ENCODE measurements around the gene PLXNA1.
A peak's percentile ranks its signal among the peaks of the same experiment; 100 is the strongest.

PLXNA1 gene

DNA sequence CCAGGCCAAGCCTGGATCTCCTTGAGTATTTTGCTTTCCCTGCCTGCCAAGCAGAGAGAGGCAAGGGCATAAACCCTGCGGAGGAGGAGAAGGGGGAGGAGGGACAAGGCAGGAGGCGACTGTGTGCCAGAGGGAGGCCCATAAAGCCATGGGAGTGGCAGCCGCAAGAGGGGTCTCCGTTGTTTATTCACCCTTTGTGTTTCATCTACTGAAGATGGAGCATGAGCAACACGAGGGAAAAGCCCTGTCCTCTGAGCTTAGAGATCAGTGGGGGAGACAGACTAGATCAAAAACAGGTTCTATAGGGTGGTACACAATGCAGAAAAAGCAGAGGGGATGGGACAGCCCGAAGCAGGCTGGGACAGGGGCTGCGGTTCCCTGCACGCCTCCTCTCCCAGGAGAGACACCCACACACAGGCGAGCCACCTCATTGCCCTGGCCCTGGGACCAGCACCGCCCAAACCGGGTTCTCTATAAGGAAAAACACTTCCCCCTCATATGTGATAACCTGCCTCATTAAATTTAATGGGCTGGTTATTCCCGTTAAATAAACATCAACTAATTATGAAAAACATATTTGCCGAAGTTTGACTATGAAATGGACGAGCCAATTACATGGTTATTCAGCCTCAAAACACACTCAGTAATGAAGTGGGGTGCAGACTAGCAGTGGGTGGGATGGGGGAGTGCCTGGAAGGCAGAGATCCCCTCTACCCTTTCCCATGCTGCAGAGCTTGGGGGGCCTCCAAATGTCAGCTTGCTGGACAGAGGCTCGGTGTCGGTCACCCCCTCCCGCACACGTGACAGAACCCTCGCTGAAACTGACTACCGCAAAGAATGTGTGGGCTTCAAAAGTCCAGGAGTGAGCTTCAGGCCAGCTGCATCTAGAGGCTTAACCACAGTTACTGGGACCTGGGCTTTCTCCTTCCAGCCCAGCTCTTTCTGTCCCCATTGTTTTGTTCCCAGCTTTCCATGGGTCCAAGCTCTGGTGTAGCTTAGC, 14.2 kb upstream of the PLXNA1 start:
- DNase-seq: no peak

DNA sequence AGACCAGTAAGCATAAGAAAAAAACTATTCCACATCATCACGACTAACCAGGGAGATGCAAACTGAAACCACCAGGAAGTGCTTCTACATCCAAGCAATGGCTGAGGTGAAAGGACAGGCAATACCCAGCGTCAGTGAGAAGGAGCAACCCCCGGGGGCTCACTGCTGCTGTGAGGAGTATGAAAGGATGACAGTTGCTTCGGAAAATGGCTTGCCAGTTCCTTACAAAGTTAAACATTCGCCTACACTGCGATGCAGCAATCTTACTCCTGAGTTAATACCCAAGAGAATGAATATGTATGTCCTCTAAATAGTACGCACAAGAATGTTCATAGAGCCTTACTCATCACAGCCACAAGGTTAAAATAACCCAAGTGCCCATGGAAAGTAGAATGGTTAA, 13.3 kb upstream of the PLXNA1 start:
- no peak for DNase-seq

DNA sequence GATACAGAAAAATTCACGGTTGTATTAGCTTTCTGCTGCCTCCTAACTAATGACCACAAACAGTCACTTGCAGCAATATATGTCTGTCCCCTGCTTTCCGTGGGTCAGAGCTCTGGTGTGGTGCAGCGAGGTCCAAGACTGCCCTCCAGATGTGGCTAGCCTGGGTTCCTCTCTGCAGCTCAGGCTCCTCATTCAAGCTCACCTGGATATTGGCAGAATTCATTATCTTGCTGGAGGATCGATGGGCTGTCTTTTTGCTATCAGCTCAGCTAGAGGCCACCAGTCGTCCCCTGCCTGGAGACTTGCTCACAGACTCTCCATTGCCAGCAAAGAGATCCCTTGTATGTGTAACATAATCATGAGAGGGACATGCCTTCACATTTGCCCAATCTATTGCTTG, 12.8 kb upstream of the PLXNA1 start:
- no peak for DNase-seq

- no peak for DNase-seq
Measured at GRCh38 chr3:126970921-126971320, 12.0 kb upstream of the PLXNA1 start.

DNA sequence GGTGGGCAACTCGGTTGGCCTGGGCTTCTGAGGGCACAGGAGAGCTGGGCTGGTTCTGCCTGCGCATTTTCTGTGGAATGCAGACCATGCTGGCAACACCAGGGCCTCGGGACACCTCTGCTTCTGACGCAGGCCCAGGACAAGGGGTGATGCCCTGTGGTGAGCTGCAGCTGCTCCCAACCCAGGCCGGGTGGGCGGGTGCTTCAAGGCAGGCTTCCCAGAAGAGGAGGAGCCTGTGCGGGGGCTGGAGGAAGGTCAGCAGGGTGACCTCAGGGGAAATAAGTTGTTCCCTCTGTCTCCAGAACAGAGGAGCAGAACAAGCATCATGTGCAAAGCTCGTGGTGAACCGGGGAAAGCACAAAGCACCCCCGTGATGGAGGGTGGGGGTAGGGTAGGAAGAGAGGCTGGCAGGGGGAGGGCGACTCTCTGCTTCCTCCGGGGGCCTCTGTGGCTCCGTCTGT, 11.0 kb upstream of the PLXNA1 start:
- DNase-seq: no peak

- no peak for DNase-seq
Measured at GRCh38 chr3:126972866-126973265, 10.0 kb upstream of the PLXNA1 start.

DNA sequence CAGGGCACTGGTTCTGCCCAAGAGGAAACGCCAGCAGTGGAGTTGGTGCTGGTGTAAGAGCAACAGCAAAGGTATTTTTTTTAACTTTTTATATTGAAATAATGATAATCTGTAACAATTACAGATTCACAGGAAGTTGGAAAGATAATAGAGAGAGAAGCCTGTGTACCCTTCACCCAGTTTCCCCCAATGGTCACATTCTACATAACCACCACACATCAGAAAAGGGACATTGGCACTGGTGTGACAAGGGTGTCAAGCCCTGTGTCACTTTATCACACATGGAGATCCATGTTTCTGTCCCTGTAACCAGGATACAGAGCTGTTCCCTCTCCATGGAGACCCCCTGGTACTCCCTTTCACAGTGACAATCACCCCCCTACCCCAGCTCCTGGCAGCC, 9.1 kb upstream of the PLXNA1 start:
- no peak for DNase-seq

- no peak for DNase-seq
Measured at GRCh38 chr3:126974756-126975155, 8.2 kb upstream of the PLXNA1 start.

- DNase-seq: no peak
Measured at GRCh38 chr3:126976906-126977305, 6.0 kb upstream of the PLXNA1 start.

- no peak for DNase-seq
Measured at GRCh38 chr3:126977821-126978220, 5.1 kb upstream of the PLXNA1 start.

GRCh38 chr3:126978291-126978690, 4.6 kb upstream of the PLXNA1 start:
- no peak for DNase-seq

- no peak for DNase-seq
Measured at GRCh38 chr3:126979046-126979628, 3.8 kb upstream of the PLXNA1 start.

- no peak for DNase-seq
Measured at GRCh38 chr3:126980266-126980811, 2.6 kb upstream of the PLXNA1 start.

DNA sequence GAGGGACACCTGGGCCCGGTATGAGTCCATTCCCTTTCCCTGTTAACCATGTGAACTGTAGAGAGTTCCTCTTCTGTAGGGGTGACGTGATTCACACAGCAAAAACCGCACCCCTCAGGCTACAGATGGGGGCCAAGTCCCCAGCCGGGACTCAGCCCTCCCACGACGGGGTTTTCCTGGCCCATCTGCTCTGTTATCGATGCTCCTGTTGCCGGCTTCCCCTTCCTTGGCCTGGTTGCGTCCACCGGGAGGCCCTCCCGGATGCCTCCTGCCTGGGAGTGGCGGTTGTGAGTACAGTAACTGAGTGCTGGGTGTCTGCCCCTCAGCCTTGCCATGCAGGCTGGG, 817 bp upstream of the PLXNA1 start:
- DNase-seq: peak; percentile 60

DNA sequence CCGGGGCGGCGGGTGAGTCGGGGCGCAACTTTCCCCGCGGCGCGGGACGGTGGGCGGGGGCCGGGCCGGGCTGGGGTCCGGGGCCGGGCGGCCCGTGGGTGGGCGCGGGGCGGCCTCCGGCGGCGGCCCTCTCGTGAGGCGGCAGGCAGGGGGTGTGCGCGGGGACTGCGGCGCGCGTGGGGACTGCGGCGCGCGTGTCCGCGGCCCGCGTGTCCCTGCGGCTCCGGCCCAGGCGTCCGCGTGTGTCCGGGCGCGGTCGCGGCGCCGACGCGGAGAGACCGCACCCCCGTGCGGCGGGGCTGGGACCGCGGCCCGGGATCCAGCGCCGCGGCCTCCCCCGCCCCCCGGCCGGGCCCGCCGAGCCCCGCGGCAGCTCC, 349 bp downstream of the PLXNA1 start:
- DNase-seq: no peak

- DNase-seq: peak; percentile 29
Measured at GRCh38 chr3:126983653-126984390, 907 bp downstream of the PLXNA1 start.

- no peak for DNase-seq
Measured at GRCh38 chr3:126984391-126985131, 1.6 kb downstream of the PLXNA1 start.

- no peak for DNase-seq
Measured at GRCh38 chr3:126985132-126985985, 2.4 kb downstream of the PLXNA1 start.

- DNase-seq: no peak
Measured at GRCh38 chr3:126986001-126986400, 3.1 kb downstream of the PLXNA1 start.

- no peak for DNase-seq
Measured at GRCh38 chr3:126987129-126987528, 4.2 kb downstream of the PLXNA1 start.

- DNase-seq: no peak
Measured at GRCh38 chr3:126987596-126987995, 4.7 kb downstream of the PLXNA1 start.

All from effector CD4-positive, alpha-beta T cell (primary cell).